K562 (cell line): Measurements from ENCODE around the gene TRIM27. TPM values are rescaled to one million over a fixed set of nuclear protein-coding genes. Genes with fewer than 3 reads are reported as not detected.

Experiments used
- E2F1 ChIP-seq: sonication (generic); formaldehyde crosslinking; IDR thresholded peaks from 2 replicates; pipeline ENCODE4 v1.8.1; 2023; ENCODE audit warnings: mild to moderate bottlenecking, missing genetic modification reagents, moderate library complexity
- HDGF ChIP-seq: fragments of 450-650 bp; IDR thresholded peaks from 2 replicates; pipeline ENCODE4 v1.6.1; 2016
- MXI1 ChIP-seq: IDR thresholded peaks from 2 replicates; pipeline ENCODE4 v1.6.1; 2011; ENCODE audit warnings: low read depth, mild to moderate bottlenecking, improper control_type of control experiment, low read length
- NRF1 ChIP-seq, 2 experiments: fragments of 450-650 bp; IDR thresholded peaks in 1 of 2; conservative IDR thresholded peaks in 1 of 2; 2 replicates each; pipeline ENCODE4 v1.6.1; 2014; ENCODE audit warnings: mild to moderate bottlenecking in 2 of 2
- PRDM10 ChIP-seq: fragments of 450-650 bp; IDR thresholded peaks from 2 replicates; pipeline ENCODE4 v1.6.1; 2018; ENCODE audit not compliant: partially characterized antibody
- REST ChIP-seq, 2 experiments: fragments of 450-650 bp; formaldehyde crosslinking in 1 of 2; IDR thresholded peaks; 2 replicates each; pipeline versions ENCODE4 v1.4.0 to v1.6.1; 2014 to 2020; ENCODE audit warnings: mild to moderate bottlenecking in 2 of 2, borderline replicate concordance in 1 of 2, low read depth in 1 of 2
- RFX1 ChIP-seq: fragments of 450-650 bp; IDR thresholded peaks from 2 replicates; pipeline ENCODE4 v1.6.1; 2016; ENCODE audit warnings: mild to moderate bottlenecking, moderate library complexity
- ZNF133 ChIP-seq: fragments of 250-450 bp; sonication (Bioruptor Pico); IDR thresholded peaks from 2 replicates; pipeline ENCODE4 v1.4.0; 2020; ENCODE audit warnings: mild to moderate bottlenecking
- polyA plus RNA-seq, 8 experiments: library from polyadenylated mRNA; depleted of rRNA in 4 of 8; stranded (reverse) in 5 of 8; unstranded in 3 of 8; fragments of >200 nt; fragmentation: Nextera tagmentation in 2 of 8; fragmentation: Illumina TruSeq in 1 of 8; extraction: Ambion mirVana in 2 of 8; extraction: Trizol in 1 of 8; gene quantifications; 2 replicates each; pipeline versions ENCODE4 v1.2.1 to v1.2.3, GENCODE V29; 2011 to 2014; ENCODE audit warnings: inconsistent platforms in 1 of 8, missing spikeins in 1 of 8
- total RNA-seq, 7 experiments: library from RNA; depleted of rRNA in 6 of 7; stranded (reverse); fragments of >200 nt in 6 of 7; fragmentation: Illumina TruSeq in 2 of 7; extraction: Trizol in 2 of 7; gene quantifications; 2 replicates each; pipeline versions ENCODE4 v1.2.1 to v1.2.3, GENCODE V29; 2011 to 2021; ENCODE audit warnings: low replicate concordance in 1 of 7

Gene TRIM27
- total and polyA plus RNA-seq, 9 of the 15 experiments (the other 6 are each of a cell fraction or from before 2014, with no cell fraction given), result 37.7 to 235 (median 122) TPM

GRCh38 chr6:28896505-28897368 is 27.0 kb downstream of the TRIM27 start (continued):
- no peak; the same call in 1 of the 2 replicates for TF ChIP-seq REST (IDR thresholded peaks at IDR 0.05; ENCODE audit: borderline replicate concordance)
- TF ChIP-seq REST (CRISPR knock-in tag; IDR thresholded peaks at IDR 0.05; ENCODE audit: low read depth), result peak; percentile 81
- peak; percentile 21; the same call in 1 of the 2 replicates for TF ChIP-seq RFX1
- 0 out of 2 replicates have a peak, but pooled peaks have one; percentile 55 for TF ChIP-seq HDGF
- TF ChIP-seq PRDM10, result peak; percentile 36
- TF ChIP-seq MXI1, result no peak
- no peak; the same call in none of the 2 replicates for TF ChIP-seq E2F1 (CRISPR knock-in tag)
- TF ChIP-seq NRF1 (conservative IDR thresholded peaks at IDR 0.05 in 1 of 2, IDR thresholded peaks at IDR 0.05 in 1 of 2), result 0 out of 4 replicates have a peak, but pooled peaks of 1 of the 2 experiments have one; percentile 10
- TF ChIP-seq ZNF133 (CRISPR knock-in tag), result 0 out of 2 replicates have a peak, but pooled peaks have one; percentile 52
